ENCODE measurements around the gene ISM1.
"Not testable (repeated sequence)": the region's sequence is repeated elsewhere in the genome, so short reads cannot be mapped to it uniquely, and the experiment has no call there.

ISM1 gene

DNA sequence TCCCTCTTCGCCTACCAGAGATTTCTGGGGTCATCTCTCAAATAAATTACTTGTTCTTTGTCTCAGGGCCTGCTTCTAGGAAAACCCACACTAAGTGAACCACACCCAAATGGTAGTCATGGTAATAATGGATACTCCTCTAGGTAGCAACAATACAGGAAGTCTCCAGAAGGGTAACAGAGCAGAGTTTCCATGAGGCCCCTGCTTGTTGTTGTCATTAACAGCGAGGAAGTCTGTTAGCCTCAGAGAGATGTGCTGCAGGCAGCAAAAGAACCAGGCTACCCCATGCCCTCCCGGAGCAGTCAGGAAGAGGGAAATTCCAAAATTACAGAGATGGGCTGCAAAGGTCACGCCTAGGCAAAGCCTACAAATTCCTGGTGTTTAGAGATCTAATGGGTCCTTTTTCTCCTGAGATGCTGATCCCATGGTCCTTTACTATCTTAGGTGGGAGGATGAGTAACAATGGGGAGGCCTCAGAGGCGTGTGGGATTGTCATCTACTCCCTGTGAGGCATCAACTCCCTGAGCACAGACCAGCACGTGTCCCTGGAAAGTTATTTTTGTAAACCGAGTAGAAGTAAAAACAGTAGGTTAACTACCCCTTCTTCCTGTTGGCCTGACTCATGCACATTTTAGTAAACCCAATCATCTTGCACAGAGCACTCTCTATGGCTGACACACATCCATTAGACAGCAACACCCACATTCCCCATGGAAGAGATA lies 10.1 kb downstream of the ISM1 start:
- H3K4me1 Mint-ChIP-seq (ENCODE audit: low read depth): no peaks in the 10 kb centered on the region
- H3K36me3 Mint-ChIP-seq (ENCODE audit: low read depth): no peaks in the 10 kb centered on the region
- peaks cover 4% of the 10 kb centered on the region for H3K27me3 Mint-ChIP-seq
- no peak overlapping the region for H3K27ac Mint-ChIP-seq
- no peaks in the 10 kb centered on the region for H3K9me3 Mint-ChIP-seq
- intact Hi-C loops (cut with micrococcal nuclease): no loop called here
- H3K4me3 Mint-ChIP-seq: no peak overlapping the region

DNA sequence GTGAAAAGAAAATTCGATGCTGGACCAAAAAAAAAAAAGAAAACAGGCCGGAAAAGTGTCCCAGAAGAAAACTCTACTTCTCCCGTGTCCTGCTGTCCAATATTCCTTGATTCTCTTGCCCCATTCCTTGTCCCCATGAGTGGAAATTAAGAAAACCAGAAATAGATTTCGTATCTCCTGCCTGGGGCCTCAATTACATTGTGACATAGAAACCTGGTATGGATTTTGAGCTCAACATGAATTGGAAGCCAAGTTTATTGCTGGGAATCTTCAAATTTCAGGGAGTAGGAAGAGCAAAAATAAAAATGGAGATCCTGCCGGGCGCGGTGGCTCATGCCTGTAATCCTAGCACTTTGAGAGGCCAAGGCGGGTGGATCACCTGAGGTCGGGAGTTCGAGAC lies 11.9 kb downstream of the ISM1 start:
- Mint-ChIP-seq H3K27ac (no peak overlapping the region), H3K27me3 (no peaks in the 10 kb centered on the region), H3K4me1 (ENCODE audit: low read depth) (no peaks in the 10 kb centered on the region), H3K9me3 (no peaks in the 10 kb centered on the region), H3K36me3 (ENCODE audit: low read depth) (no peaks in the 10 kb centered on the region), H3K4me3 (no peak overlapping the region)
- intact Hi-C loops (cut with micrococcal nuclease): no loop called here

DNA sequence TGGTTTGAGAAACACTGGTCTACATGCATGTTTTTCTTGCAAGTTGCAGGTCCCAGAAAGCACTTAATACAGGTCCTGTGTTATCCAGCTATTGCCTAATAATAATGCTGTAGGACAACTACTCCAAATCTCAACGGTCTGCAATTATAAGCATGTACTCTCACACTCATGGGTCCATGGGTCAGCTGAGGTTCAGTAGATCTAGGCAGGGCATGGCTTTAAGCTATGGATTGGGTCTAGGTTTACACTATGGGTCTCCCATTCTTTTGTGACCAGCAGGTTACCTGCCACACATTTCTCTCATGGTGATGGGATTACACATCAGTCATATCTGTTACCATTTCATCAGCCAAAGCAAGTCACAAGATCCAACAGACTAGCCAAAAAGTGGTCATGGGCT lies 13.9 kb downstream of the ISM1 start:
- H3K4me3 Mint-ChIP-seq: no peak overlapping the region
- H3K4me1 Mint-ChIP-seq (ENCODE audit: low read depth): no peaks in the 10 kb centered on the region
- H3K36me3 Mint-ChIP-seq (ENCODE audit: low read depth): no peaks in the 10 kb centered on the region
- no peaks in the 10 kb centered on the region for H3K27me3 Mint-ChIP-seq
- H3K9me3 Mint-ChIP-seq: no peaks in the 10 kb centered on the region
- intact Hi-C loops (cut with micrococcal nuclease): no loop called here
- H3K27ac Mint-ChIP-seq: no peak overlapping the region

DNA sequence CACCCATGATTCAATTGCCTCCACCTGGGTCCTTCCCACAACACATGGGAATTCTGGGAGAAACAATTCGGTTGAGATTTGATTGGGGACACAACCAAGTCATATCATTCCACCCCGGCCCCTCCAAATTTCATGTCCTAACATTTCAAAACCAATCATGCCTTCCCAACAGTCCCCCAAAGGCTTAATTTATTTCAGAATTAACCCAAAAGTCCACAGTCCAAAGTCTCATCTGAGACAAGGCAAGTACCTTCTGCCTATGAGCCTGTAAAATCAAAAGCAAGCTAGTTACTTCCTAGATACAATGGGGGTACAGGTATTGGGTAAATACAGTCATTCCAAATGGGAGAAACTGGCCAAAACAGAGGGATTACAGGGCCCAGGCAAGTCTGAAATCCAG lies 15.3 kb downstream of the ISM1 start:
- intact Hi-C loops (cut with micrococcal nuclease); H3K4me1 Mint-ChIP-seq (ENCODE audit: low read depth); H3K4me3 Mint-ChIP-seq; H3K27me3 Mint-ChIP-seq; H3K27ac Mint-ChIP-seq; H3K36me3 Mint-ChIP-seq (ENCODE audit: low read depth); H3K9me3 Mint-ChIP-seq: not testable (repeated sequence)

DNA sequence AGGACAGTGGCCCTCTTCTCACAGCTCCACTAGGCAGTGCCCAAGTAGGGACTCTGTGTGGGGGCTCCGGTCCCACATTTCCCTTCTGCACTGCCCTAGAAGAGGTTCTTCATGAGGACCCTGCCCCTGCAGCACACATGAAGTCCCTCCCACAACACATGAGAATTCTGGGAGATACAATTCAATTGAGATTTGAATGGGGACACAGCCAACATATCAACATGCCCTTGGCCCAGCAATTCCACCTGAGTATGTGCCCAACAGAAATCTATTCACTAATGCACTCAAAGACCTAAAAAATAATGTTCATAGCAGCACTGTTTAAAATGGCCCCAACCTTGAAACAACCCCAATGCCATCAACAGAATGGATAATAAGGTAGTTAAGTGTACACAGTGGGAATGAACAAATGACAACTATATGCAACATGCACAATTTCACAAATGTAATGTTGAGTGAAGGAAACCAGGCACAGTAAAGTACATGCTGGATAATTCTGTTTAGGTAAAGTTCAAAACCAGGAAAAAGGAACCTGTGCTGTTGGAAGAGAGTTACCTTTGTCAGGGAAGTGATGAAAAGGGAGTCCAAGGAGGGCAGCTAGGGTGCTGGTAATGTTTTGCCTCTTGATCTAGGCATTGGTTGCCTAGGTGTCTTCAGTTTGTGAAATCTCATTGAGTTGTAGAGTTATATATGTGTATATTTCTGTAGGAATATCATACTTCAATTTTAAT lies 16.1 kb downstream of the ISM1 start:
- no peak overlapping the region for H3K4me3 Mint-ChIP-seq
- H3K9me3 Mint-ChIP-seq: no peaks in the 10 kb centered on the region
- intact Hi-C loops (cut with micrococcal nuclease): no loop called here
- H3K4me1 Mint-ChIP-seq (ENCODE audit: low read depth): no peaks in the 10 kb centered on the region
- H3K27ac Mint-ChIP-seq: no peak overlapping the region
- no peaks in the 10 kb centered on the region for H3K27me3 Mint-ChIP-seq
- H3K36me3 Mint-ChIP-seq (ENCODE audit: low read depth): no peaks in the 10 kb centered on the region

DNA sequence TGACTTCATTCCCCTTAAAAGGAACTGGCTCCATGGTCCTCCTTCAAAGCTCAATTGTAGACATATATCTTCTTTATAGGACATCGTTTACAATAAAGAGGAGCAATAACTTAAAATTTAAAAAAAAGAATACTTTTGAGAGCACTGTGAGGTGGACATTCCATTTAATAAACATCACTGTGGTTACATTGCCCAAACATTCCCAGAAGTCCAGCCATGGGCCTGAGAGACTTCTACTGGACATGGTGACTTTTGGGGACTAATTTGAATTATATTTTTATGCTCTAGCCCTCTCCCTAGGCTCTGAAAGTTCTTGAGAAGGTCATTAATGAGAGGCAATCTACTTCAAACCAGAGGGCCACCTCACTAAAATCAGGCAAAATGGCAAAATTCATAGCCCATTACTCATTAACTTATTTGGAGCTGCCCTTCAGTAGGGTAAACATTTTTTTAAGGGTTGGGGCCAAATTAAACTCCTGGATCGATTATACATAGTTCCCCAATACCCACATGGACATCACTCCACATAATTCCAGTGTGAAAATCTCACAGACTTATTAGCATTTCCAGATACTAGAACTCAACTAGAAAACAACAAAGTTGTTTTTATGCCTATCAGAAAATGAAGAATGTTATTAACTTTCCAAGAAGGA lies 17.1 kb downstream of the ISM1 start:
- H3K27me3 Mint-ChIP-seq: no peaks in the 10 kb centered on the region

DNA sequence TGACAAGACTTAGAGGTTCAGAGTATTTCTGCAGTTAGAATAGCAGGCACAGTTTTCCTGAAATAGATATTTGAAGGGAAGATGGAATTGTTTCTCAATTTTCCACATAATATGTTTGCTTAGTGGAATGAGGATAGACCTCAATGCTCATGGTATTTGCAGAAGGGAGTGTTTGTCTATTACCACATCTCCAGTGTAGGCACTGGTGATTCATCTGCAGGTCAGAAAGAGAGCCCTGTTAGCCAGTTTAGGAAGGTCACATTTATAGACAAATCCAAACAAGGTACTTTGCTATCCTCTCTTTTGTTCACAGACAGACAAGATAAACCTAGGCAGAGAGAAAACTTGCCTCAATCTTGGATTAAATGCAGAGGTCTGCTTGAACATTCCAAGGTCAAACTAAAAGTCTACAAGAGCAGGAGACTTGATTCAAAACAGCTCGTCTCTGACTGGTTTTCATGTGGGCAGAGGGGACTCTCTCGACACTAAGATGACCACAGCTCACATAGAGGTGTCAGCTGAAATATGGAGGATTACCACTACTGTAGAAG lies 22.8 kb downstream of the ISM1 start:
- Mint-ChIP-seq H3K9me3 (no peaks in the 10 kb centered on the region), H3K4me3 (no peak overlapping the region), H3K27me3 (no peaks in the 10 kb centered on the region), H3K36me3 (ENCODE audit: low read depth) (no peaks in the 10 kb centered on the region), H3K4me1 (ENCODE audit: low read depth) (no peaks in the 10 kb centered on the region), H3K27ac (no peak overlapping the region)
- intact Hi-C loops (cut with micrococcal nuclease): no loop called here

More for the DNA sequence above, 17.1 kb downstream of the ISM1 start:
- H3K36me3 Mint-ChIP-seq (ENCODE audit: low read depth): no peaks in the 10 kb centered on the region
- no peaks in the 10 kb centered on the region for H3K4me1 Mint-ChIP-seq (ENCODE audit: low read depth)
- H3K9me3 Mint-ChIP-seq: no peaks in the 10 kb centered on the region
- no peak overlapping the region for H3K27ac Mint-ChIP-seq
- H3K4me3 Mint-ChIP-seq: no peak overlapping the region
- intact Hi-C loops (cut with micrococcal nuclease): no loop called here

DNA sequence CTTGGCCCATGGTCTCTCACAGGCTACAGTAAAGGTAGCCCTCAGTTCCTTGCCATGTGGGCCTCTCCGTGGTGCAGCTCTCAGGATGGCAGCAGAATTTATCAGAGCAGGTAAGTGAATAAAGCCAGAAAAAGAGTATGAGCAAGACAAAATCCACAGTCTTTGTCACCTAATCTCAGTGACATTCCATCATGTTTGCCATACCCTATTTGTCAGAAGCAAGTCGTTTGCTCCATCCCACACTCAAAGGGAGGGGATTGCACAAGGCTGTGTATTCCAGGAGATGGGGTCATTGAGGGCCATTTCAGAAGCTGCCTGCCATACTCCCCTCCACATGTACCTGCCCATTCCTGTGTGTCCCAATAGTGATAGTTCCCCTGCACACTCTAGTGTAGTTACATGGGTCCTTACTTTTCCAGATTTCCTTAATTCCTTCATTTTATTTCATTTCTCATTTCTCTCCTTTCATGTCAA lies 24.2 kb downstream of the ISM1 start:
- Mint-ChIP-seq H3K27ac (no peak overlapping the region), H3K27me3 (no peaks in the 10 kb centered on the region), H3K36me3 (ENCODE audit: low read depth) (no peaks in the 10 kb centered on the region), H3K4me1 (ENCODE audit: low read depth) (no peaks in the 10 kb centered on the region), H3K9me3 (no peaks in the 10 kb centered on the region), H3K4me3 (no peak overlapping the region)
- intact Hi-C loops (cut with micrococcal nuclease): no loop called here

DNA sequence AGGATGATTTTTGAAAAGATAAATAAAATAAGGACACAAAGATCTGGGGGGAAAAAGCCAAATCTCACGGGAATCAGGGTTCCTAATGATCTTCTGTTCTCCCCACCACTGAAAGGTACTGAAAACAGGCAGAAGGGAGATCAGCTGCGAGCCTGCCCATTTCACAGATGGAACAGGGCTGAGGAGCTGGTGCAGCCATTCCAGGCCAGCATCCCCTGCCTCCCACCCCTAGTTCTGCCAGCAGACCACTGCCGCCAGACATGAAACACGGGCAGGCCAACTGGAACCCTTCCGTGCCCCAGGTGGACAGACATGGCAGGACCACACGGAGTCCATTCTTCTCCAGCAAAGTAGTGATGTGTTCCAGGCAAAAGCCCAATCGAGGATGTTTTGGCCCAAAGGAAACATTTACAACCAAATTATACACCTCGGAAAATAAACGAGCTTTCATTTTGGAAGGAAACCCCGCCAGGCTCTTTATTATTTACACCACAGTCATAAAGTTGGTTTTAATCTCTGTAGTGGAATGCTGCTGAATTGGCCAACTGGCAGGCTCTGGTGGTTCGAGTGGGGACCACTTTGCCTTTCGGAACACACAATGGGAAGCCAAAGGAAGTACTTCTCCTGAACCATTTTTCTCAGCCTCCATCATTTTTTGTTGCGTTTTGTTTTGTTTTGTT lies 28.2 kb downstream of the ISM1 start:
- intact Hi-C loops (cut with micrococcal nuclease): no loop called here
- no peaks in the 10 kb centered on the region for H3K9me3 Mint-ChIP-seq
- no peak overlapping the region for H3K27ac Mint-ChIP-seq
- H3K4me1 Mint-ChIP-seq (ENCODE audit: low read depth): no peaks in the 10 kb centered on the region
- H3K36me3 Mint-ChIP-seq (ENCODE audit: low read depth): no peaks in the 10 kb centered on the region
- no peak overlapping the region for H3K4me3 Mint-ChIP-seq
- no peaks in the 10 kb centered on the region for H3K27me3 Mint-ChIP-seq

DNA sequence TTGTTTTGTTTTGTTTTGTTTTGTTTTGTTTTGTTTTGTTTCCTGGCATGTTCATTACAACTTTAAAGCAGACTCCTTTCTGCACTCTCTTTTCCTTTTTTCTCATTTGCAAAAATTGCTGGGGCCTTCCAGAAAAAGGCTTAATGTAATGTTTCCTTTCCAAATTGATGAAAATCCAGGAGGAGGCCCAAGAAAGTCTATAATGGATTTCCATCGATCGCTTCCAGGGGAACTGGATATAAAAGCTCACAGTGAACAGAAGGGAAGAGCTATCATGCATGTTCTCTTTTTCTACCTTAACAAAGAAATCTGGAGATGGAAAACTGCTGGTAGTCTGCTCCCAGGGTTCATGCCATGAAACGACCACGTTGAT lies 28.7 kb downstream of the ISM1 start:
- H3K36me3 Mint-ChIP-seq (ENCODE audit: low read depth): no peaks in the 10 kb centered on the region
- no peak overlapping the region for H3K27ac Mint-ChIP-seq
- intact Hi-C loops (cut with micrococcal nuclease): no loop called here
- no peaks in the 10 kb centered on the region for H3K27me3 Mint-ChIP-seq
- no peaks in the 10 kb centered on the region for H3K4me1 Mint-ChIP-seq (ENCODE audit: low read depth)
- no peak overlapping the region for H3K4me3 Mint-ChIP-seq
- H3K9me3 Mint-ChIP-seq: no peaks in the 10 kb centered on the region

DNA sequence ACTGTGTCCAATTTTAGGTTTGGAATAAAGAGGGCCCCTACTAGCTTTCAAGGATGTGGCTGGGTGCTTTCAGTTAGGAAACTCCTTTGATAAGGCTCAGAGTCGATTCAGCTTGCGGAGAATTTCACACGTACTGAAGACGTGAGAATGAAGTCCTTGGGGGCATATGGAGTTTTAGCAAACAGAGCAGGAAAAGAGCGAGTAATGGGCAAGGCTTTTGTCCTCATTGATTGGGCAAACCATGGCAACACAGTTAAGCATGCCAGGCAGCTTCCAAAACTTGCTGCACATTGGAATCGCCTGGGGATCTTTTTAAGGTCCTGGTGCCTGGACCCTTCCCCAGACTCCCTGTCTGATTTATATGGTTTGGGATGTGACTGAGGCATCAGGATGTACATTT lies 29.2 kb downstream of the ISM1 start:
- intact Hi-C loops (cut with micrococcal nuclease): no loop called here
- Mint-ChIP-seq H3K4me3 (no peak overlapping the region), H3K27me3 (no peaks in the 10 kb centered on the region), H3K36me3 (ENCODE audit: low read depth) (no peaks in the 10 kb centered on the region), H3K27ac (no peak overlapping the region), H3K9me3 (no peaks in the 10 kb centered on the region), H3K4me1 (ENCODE audit: low read depth) (no peaks in the 10 kb centered on the region)

DNA sequence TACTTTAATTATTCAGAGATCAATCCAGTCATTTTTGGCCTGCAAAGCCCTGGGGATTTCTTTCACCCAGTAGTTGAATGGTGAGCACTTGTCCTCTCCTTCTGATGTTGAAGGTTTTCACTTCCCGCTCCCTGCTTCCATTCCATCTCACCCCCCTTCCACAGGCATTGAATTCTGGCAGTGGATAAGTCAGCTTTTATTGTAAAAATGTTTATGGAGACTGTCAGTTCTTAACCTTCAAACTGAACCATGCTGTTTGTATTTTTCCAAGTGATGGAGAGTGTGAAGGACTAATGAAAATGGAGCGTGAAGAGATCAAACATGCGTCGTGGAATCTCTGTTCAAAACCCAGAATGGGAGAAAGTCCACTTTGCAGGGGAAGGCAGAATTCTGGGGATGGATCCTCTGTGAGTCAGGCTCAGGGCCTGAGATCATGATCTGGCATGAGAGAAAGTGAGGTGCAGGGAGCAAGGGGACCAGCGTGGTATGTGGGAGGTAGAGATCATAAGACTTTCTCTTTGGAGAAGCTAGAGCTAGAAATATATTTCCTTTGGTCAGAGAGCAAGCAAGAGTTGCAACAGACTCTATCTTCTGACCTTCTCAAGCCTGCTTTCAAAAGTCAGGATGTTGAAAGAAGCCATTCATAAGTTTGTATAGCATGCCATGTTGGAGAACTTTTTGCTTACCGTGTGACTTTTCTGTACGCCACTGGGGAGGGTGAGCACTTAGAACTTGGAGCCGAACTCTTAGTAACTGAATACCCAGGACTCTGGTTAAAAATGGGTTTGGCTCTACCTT lies 30.2 kb downstream of the ISM1 start:
- no peaks in the 10 kb centered on the region for H3K9me3 Mint-ChIP-seq
- no peaks in the 10 kb centered on the region for H3K4me1 Mint-ChIP-seq (ENCODE audit: low read depth)
- intact Hi-C loops (cut with micrococcal nuclease): no loop called here
- no peak overlapping the region for H3K27ac Mint-ChIP-seq
- H3K27me3 Mint-ChIP-seq: no peaks in the 10 kb centered on the region
- H3K36me3 Mint-ChIP-seq (ENCODE audit: low read depth): no peaks in the 10 kb centered on the region
- no peak overlapping the region for H3K4me3 Mint-ChIP-seq

DNA sequence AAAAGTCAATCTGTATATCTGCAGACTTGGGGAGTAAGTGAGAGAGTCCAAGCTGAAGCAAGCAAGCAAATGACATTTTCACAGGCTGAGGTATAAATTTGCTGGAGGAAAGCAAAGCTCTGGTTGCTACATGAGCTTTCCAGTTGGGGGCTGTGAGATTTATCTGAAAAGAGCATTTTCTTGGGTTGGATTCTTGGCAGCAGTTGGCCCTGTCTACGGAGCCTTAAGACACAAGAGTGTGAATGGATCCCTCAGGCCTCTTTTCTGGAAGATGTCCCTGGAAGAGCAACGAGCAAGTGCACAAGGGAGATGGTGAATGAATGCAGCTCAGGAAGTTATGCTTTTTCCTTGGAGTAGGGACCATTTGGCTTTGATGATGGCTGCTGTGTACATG lies 30.8 kb downstream of the ISM1 start:
- H3K27ac Mint-ChIP-seq: no peak overlapping the region
- no peaks in the 10 kb centered on the region for H3K36me3 Mint-ChIP-seq (ENCODE audit: low read depth)
- no peak overlapping the region for H3K4me3 Mint-ChIP-seq
- no peaks in the 10 kb centered on the region for H3K4me1 Mint-ChIP-seq (ENCODE audit: low read depth)
- no peaks in the 10 kb centered on the region for H3K27me3 Mint-ChIP-seq
- H3K9me3 Mint-ChIP-seq: no peaks in the 10 kb centered on the region
- intact Hi-C loops (cut with micrococcal nuclease): no loop called here
